GM19240 (cell line): ENCODE data around the gene AKAP8L.

Experiments
- DNase-seq: peaks from one replicate; pipeline ENCODE4 v3.0.0; 2011; ENCODE audit warnings: low spot score; ENCODE audit not compliant: insufficient read length

The AKAP8L gene

GRCh38 chr19:15436012-15436825, 17.4 kb upstream of the AKAP8L start:
- no peak for DNase-seq

- DNase-seq, result no peak
Observed at GRCh38 chr19:15433519-15434069, 14.8 kb upstream of the AKAP8L start.

- peak; percentile 100 for DNase-seq
Observed at GRCh38 chr19:15432629-15433518, 14.1 kb upstream of the AKAP8L start.

- DNase-seq, result peak; percentile 81
Observed at GRCh38 chr19:15432018-15432494, 13.3 kb upstream of the AKAP8L start.

- DNase-seq, result no peak
Observed at GRCh38 chr19:15431396-15432017, 12.7 kb upstream of the AKAP8L start.

- no peak for DNase-seq
Observed at GRCh38 chr19:15430526-15431120, 11.8 kb upstream of the AKAP8L start.

- DNase-seq, result no peak
Observed at GRCh38 chr19:15429825-15430467, 11.2 kb upstream of the AKAP8L start.

- DNase-seq, result no peak
Observed at GRCh38 chr19:15428956-15429824, 10.4 kb upstream of the AKAP8L start.

- DNase-seq, result no peak
Observed at GRCh38 chr19:15427991-15428471, 9.2 kb upstream of the AKAP8L start.

GRCh38 chr19:15427350-15427700, 8.5 kb upstream of the AKAP8L start:
- DNase-seq, result no peak

GRCh38 chr19:15426485-15427349, 7.9 kb upstream of the AKAP8L start:
- no peak for DNase-seq

GRCh38 chr19:15425321-15425950, 6.6 kb upstream of the AKAP8L start:
- DNase-seq, result no peak

- no peak for DNase-seq
Observed at GRCh38 chr19:15424692-15425272, 6.0 kb upstream of the AKAP8L start.

GRCh38 chr19:15424121-15424520, 5.3 kb upstream of the AKAP8L start:
- DNase-seq, result no peak

- no peak for DNase-seq
Observed at GRCh38 chr19:15423130-15423529, 4.3 kb upstream of the AKAP8L start.

GRCh38 chr19:15422296-15423075, 3.7 kb upstream of the AKAP8L start:
- no peak for DNase-seq

- no peak for DNase-seq
Observed at GRCh38 chr19:15421721-15422260, 3.0 kb upstream of the AKAP8L start.
